WTC11 (cell line): ENCODE measurements around the gene SCAF4.

Experiments used
- KAT7 ChIP-seq: sonication (generic); formaldehyde crosslinking; IDR thresholded peaks from 2 replicates; pipeline ENCODE4 v1.8.1; 2023; ENCODE audit warnings: missing genetic modification reagents, mild to moderate bottlenecking, borderline replicate concordance
- TF ChIP-seq, protein P1 (sequence below): fragments of 200-600 bp; IDR thresholded peaks from 2 replicates; pipeline ENCODE4 v1.8.0; 2022; ENCODE audit warnings: antibody characterized with exemption

DNA sequence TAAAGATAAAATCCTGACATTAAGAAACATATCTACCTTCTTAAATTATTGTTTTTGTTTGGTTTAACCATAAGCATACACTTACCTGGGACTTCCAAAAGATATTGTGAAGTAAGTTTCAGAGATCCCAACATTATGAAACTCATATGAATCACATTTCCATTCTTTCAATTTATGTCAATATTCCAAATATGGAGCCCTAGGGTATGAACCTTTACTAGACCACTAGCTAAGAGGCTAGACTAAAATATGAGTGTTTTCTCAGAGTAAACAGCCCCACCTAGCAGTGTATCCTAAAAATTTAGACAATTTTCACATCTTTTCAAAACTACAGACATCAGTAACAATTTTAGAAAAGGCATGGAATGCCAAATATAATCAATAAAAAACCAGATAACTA lies 24.4 kb downstream of the SCAF4 start:
- TF ChIP-seq, protein P1, sequence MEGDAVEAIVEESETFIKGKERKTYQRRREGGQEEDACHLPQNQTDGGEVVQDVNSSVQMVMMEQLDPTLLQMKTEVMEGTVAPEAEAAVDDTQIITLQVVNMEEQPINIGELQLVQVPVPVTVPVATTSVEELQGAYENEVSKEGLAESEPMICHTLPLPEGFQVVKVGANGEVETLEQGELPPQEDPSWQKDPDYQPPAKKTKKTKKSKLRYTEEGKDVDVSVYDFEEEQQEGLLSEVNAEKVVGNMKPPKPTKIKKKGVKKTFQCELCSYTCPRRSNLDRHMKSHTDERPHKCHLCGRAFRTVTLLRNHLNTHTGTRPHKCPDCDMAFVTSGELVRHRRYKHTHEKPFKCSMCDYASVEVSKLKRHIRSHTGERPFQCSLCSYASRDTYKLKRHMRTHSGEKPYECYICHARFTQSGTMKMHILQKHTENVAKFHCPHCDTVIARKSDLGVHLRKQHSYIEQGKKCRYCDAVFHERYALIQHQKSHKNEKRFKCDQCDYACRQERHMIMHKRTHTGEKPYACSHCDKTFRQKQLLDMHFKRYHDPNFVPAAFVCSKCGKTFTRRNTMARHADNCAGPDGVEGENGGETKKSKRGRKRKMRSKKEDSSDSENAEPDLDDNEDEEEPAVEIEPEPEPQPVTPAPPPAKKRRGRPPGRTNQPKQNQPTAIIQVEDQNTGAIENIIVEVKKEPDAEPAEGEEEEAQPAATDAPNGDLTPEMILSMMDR = no peak
- no peak for TF ChIP-seq KAT7 (CRISPR knock-in tag)
